GM12878 (cell line): ENCODE data around the gene ACTR8. TPM values are rescaled to one million over a fixed set of nuclear protein-coding genes. Genes with fewer than 3 reads are reported as not detected.

ENCODE experiments used
- ETV6 ChIP-seq, 2 experiments: fragments of 450-650 bp in 1 of 2; IDR thresholded peaks in 1 of 2; conservative IDR thresholded peaks in 1 of 2; 2 replicates each; pipeline ENCODE4 v1.6.1; 2014; ENCODE audit warnings: antibody characterized with exemption in 1 of 2, borderline replicate concordance in 1 of 2, low read depth in 1 of 2, mild to moderate bottlenecking in 1 of 2, moderate library complexity in 1 of 2
- MXI1 ChIP-seq: fragments of 150-350 bp; IDR thresholded peaks from 2 replicates; pipeline ENCODE4 v1.6.1; 2011; ENCODE audit warnings: low read depth, mild to moderate bottlenecking, inconsistent platforms, low read length, improper control_type of control experiment
- POLR2AphosphoS5 ChIP-seq: IDR thresholded peaks from 2 replicates; pipeline ENCODE4 v1.6.1; 2011; ENCODE audit warnings: mild to moderate bottlenecking, low read length, inconsistent platforms
- RAD51 ChIP-seq: fragments of 450-650 bp; IDR thresholded peaks from 2 replicates; pipeline ENCODE4 v1.6.1; 2016; ENCODE audit warnings: moderate library complexity, mild to moderate bottlenecking, inconsistent platforms
- RFX5 ChIP-seq: IDR thresholded peaks from 2 replicates; pipeline ENCODE4 v1.6.1; 2011; ENCODE audit warnings: low read depth, low read length, improper control_type of control experiment
- SREBF2 ChIP-seq: IDR thresholded peaks from 2 replicates; pipeline ENCODE4 v1.6.1; 2012; ENCODE audit warnings: mild to moderate bottlenecking, low read length
- ZNF274 ChIP-seq: IDR thresholded peaks from one replicate; pipeline ENCODE4 v1.8.0; 2011; ENCODE audit not compliant: insufficient read length, insufficient read depth
- polyA plus RNA-seq, 11 experiments: library from polyadenylated mRNA; depleted of rRNA in 4 of 11; unstranded in 6 of 11; stranded (reverse) in 5 of 11; fragments of >200 nt; fragmentation: Nextera tagmentation in 4 of 11; fragmentation: Illumina TruSeq in 1 of 11; extraction: Ambion mirVana in 4 of 11; extraction: Trizol in 1 of 11; gene quantifications; 1 replicate in 1 of 11; 2 replicates in 10 of 11; pipeline versions ENCODE4 v1.2.1 to v1.2.3, GENCODE V29; 2011 to 2016; ENCODE audit warnings: inconsistent platforms in 2 of 11, missing spikeins in 2 of 11, low read depth in 1 of 11
- total RNA-seq, 4 experiments: library from RNA; depleted of rRNA in 3 of 4; stranded (reverse); fragments of >200 nt in 3 of 4; fragmentation: Illumina TruSeq in 1 of 4; extraction: Trizol in 1 of 4; gene quantifications; 2 replicates each; pipeline versions ENCODE4 v1.2.1 to v1.2.3, GENCODE V29; 2013 to 2021
- TF ChIP-seq, protein P1 (sequence below): fragments of 450-650 bp; IDR thresholded peaks from 2 replicates; pipeline ENCODE4 v1.6.1; 2017; ENCODE audit warnings: mild to moderate bottlenecking, moderate library complexity
- TF ChIP-seq, protein P2 (sequence below): fragments of 150-350 bp; IDR thresholded peaks from 2 replicates; pipeline ENCODE4 v1.6.1; 2016; ENCODE audit warnings: low read depth, low read length
- TF ChIP-seq, protein P3 (sequence below): fragments of 450-650 bp; IDR thresholded peaks from 2 replicates; pipeline ENCODE4 v1.6.1; 2017; ENCODE audit warnings: mild to moderate bottlenecking, moderate library complexity

Gene ACTR8
- total and polyA plus RNA-seq, 10 of the 15 experiments (the other 5 are each of a cell fraction or from before 2014, with no cell fraction given), result 5.3 to 35.7 (median 26.4) TPM

DNA sequence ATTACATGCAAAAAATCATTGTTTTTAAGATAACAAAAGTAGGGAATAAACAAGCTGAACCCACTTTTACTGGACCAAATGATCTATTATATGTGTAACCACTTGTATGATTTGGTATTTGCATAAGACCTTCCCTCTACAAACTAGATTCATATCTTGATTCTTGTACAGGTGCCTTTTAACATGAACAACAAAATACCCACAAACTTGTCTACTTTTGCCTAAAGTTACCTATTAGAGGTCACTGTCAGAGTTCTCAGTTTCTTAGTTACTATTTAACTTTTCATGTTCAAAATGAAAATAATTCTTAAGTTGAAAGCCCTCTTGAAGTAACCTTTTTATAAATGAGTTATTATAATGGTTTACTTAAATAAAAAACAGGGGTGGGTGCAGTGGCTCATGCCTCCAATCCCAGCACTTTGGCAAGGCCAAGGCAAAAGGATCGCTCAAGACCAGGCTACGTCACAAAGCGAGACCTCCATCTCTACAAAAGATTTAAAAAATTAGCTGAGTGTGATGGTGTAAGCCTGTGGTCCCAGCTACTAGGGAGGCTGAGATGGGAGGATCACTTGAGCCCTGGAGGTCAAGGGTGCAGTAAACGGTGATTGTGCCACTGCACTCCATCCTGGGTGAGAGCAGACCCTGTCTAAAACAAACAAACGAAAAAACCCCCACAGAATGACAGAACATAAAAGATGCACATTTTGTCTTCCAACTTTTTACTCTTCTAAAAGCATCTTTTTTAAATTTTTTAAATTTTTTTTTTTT, 16.0 kb downstream of the ACTR8 start (continued):
- TF ChIP-seq ETV6 (conservative IDR thresholded peaks at IDR 0.05 in 1 of 2, IDR thresholded peaks at IDR 0.05 in 1 of 2; ENCODE audit: borderline replicate concordance in 1 of 2, low read depth in 1 of 2) (no peak), SREBF2 (no peak), RFX5 (no peak), POLR2AphosphoS5 (no peak), MXI1 (no peak), ZNF274 (no peak), RAD51 (no peak)
- TF ChIP-seq, protein P1, sequence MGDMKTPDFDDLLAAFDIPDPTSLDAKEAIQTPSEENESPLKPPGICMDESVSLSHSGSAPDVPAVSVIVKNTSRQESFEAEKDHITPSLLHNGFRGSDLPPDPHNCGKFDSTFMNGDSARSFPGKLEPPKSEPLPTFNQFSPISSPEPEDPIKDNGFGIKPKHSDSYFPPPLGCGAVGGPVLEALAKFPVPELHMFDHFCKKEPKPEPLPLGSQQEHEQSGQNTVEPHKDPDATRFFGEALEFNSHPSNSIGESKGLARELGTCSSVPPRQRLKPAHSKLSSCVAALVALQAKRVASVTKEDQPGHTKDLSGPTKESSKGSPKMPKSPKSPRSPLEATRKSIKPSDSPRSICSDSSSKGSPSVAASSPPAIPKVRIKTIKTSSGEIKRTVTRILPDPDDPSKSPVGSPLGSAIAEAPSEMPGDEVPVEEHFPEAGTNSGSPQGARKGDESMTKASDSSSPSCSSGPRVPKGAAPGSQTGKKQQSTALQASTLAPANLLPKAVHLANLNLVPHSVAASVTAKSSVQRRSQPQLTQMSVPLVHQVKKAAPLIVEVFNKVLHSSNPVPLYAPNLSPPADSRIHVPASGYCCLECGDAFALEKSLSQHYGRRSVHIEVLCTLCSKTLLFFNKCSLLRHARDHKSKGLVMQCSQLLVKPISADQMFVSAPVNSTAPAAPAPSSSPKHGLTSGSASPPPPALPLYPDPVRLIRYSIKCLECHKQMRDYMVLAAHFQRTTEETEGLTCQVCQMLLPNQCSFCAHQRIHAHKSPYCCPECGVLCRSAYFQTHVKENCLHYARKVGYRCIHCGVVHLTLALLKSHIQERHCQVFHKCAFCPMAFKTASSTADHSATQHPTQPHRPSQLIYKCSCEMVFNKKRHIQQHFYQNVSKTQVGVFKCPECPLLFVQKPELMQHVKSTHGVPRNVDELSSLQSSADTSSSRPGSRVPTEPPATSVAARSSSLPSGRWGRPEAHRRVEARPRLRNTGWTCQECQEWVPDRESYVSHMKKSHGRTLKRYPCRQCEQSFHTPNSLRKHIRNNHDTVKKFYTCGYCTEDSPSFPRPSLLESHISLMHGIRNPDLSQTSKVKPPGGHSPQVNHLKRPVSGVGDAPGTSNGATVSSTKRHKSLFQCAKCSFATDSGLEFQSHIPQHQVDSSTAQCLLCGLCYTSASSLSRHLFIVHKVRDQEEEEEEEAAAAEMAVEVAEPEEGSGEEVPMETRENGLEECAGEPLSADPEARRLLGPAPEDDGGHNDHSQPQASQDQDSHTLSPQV, result no peak
- TF ChIP-seq, protein P2, sequence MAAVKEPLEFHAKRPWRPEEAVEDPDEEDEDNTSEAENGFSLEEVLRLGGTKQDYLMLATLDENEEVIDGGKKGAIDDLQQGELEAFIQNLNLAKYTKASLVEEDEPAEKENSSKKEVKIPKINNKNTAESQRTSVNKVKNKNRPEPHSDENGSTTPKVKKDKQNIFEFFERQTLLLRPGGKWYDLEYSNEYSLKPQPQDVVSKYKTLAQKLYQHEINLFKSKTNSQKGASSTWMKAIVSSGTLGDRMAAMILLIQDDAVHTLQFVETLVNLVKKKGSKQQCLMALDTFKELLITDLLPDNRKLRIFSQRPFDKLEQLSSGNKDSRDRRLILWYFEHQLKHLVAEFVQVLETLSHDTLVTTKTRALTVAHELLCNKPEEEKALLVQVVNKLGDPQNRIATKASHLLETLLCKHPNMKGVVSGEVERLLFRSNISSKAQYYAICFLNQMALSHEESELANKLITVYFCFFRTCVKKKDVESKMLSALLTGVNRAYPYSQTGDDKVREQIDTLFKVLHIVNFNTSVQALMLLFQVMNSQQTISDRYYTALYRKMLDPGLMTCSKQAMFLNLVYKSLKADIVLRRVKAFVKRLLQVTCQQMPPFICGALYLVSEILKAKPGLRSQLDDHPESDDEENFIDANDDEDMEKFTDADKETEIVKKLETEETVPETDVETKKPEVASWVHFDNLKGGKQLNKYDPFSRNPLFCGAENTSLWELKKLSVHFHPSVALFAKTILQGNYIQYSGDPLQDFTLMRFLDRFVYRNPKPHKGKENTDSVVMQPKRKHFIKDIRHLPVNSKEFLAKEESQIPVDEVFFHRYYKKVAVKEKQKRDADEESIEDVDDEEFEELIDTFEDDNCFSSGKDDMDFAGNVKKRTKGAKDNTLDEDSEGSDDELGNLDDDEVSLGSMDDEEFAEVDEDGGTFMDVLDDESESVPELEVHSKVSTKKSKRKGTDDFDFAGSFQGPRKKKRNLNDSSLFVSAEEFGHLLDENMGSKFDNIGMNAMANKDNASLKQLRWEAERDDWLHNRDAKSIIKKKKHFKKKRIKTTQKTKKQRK, result no peak
- TF ChIP-seq, protein P3, sequence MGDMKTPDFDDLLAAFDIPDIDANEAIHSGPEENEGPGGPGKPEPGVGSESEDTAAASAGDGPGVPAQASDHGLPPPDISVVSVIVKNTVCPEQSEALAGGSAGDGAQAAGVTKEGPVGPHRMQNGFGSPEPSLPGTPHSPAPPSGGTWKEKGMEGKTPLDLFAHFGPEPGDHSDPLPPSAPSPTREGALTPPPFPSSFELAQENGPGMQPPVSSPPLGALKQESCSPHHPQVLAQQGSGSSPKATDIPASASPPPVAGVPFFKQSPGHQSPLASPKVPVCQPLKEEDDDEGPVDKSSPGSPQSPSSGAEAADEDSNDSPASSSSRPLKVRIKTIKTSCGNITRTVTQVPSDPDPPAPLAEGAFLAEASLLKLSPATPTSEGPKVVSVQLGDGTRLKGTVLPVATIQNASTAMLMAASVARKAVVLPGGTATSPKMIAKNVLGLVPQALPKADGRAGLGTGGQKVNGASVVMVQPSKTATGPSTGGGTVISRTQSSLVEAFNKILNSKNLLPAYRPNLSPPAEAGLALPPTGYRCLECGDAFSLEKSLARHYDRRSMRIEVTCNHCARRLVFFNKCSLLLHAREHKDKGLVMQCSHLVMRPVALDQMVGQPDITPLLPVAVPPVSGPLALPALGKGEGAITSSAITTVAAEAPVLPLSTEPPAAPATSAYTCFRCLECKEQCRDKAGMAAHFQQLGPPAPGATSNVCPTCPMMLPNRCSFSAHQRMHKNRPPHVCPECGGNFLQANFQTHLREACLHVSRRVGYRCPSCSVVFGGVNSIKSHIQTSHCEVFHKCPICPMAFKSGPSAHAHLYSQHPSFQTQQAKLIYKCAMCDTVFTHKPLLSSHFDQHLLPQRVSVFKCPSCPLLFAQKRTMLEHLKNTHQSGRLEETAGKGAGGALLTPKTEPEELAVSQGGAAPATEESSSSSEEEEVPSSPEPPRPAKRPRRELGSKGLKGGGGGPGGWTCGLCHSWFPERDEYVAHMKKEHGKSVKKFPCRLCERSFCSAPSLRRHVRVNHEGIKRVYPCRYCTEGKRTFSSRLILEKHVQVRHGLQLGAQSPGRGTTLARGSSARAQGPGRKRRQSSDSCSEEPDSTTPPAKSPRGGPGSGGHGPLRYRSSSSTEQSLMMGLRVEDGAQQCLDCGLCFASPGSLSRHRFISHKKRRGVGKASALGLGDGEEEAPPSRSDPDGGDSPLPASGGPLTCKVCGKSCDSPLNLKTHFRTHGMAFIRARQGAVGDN, result no peak
